IMR-90 (cell line): ENCODE measurements around the gene C16orf90. TPM values are rescaled to one million over a fixed set of nuclear protein-coding genes. Genes with fewer than 3 reads are reported as not detected.

Experiments used
- ATAC-seq: fragments of 200-7000 bp; cut with Tn5 transposase; 2 replicates; pipeline ENCODE4 v1.9.1; 2020; ENCODE audit warnings: low read depth, mild to moderate bottlenecking, moderate library complexity
- BruUV-seq: library from RNA; stranded (reverse); fragments of 400-500 nt; replicated peaks from 2 replicates; lab custom pipeline; 2021; lab: Mats Ljungman, UMichigan
- CTCF ChIA-PET: fragments of 300-600 bp; formaldehyde crosslinking; extraction: SDS; loops from one replicate; lab custom pipeline; 2021; ENCODE audit warnings: antibody characterized with exemption; lab: Yijun Ruan, JAX
- POLR2A ChIA-PET: fragments of 300-600 bp; sonication (Branson Sonifier 250); formaldehyde crosslinking; loops from one replicate; lab custom pipeline; 2022; ENCODE audit warnings: antibody characterized with exemption; ENCODE audit not compliant: unreplicated experiment; lab: Charles Lee
- DNase-seq: peaks from one replicate; pipeline ENCODE4 v3.0.0; 2013
- H2AFZ ChIP-seq: replicated peaks from 2 replicates; pipeline ENCODE3; 2013; ENCODE audit warnings: low read length, mild to moderate bottlenecking; ENCODE audit not compliant: poor library complexity
- H2AK5ac ChIP-seq: 2 replicates; pipeline ENCODE4 v1.6.1; 2013; ENCODE audit warnings: low read depth, low read length, inconsistent platforms
- H2AK9ac ChIP-seq: replicated peaks from 2 replicates; pipeline ENCODE3; 2013; ENCODE audit warnings: mild to moderate bottlenecking, low read depth, low read length, moderate library complexity; ENCODE audit not compliant: poor library complexity
- H2BK120ac ChIP-seq: 2 replicates; pipeline ENCODE4 v1.6.1; 2013; ENCODE audit warnings: low read depth, low read length, inconsistent platforms
- H2BK15ac ChIP-seq: 3 replicates; pipeline ENCODE4 v1.6.1; 2013; ENCODE audit warnings: low read depth, low read length, inconsistent platforms
- H2BK20ac ChIP-seq: 2 replicates; pipeline ENCODE4 v1.6.1; 2013; ENCODE audit warnings: low read depth, mild to moderate bottlenecking, inconsistent platforms, low read length, moderate library complexity
- H2BK5ac ChIP-seq: 2 replicates; pipeline ENCODE4 v1.6.1; 2013; ENCODE audit warnings: mild to moderate bottlenecking, low read depth, low read length, inconsistent platforms; ENCODE audit not compliant: poor library complexity, severe bottlenecking
- H3K14ac ChIP-seq: replicated peaks from 2 replicates; pipeline ENCODE4 v1.6.1; 2013; ENCODE audit warnings: low read depth, low read length, inconsistent platforms
- H3K18ac ChIP-seq: 2 replicates; pipeline ENCODE4 v1.6.1; 2013; ENCODE audit warnings: low read depth, low read length, control low read depth
- H3K23ac ChIP-seq: 2 replicates; pipeline ENCODE4 v1.6.1; 2013; ENCODE audit warnings: low read depth, low read length, inconsistent platforms
- H3K27ac ChIP-seq: 2 replicates; pipeline ENCODE4 v1.5.1; 2013; ENCODE audit warnings: mild to moderate bottlenecking, control low read depth, low read length; ENCODE audit not compliant: insufficient read depth
- H3K27me3 ChIP-seq: 2 replicates; pipeline ENCODE4 v1.6.1; 2013; ENCODE audit warnings: low read length; ENCODE audit not compliant: control insufficient read depth, insufficient read depth
- H3K36me3 ChIP-seq: 2 replicates; pipeline ENCODE4 v1.6.1; 2013; ENCODE audit warnings: low read length, mixed read lengths; ENCODE audit not compliant: control insufficient read depth, insufficient read depth
- H3K4ac ChIP-seq: 2 replicates; pipeline ENCODE4 v1.6.1; 2013; ENCODE audit warnings: low read depth, low read length, inconsistent platforms
- H3K4me1 ChIP-seq: 2 replicates; pipeline ENCODE4 v1.6.1; 2013; ENCODE audit warnings: low read length, mixed read lengths; ENCODE audit not compliant: control insufficient read depth, insufficient read depth
- H3K4me2 ChIP-seq: 2 replicates; pipeline ENCODE4 v1.6.1; 2013; ENCODE audit warnings: low read depth, mild to moderate bottlenecking, control low read depth, low read length, moderate library complexity
- H3K4me3 ChIP-seq: 2 replicates; pipeline ENCODE4 v1.5.1; 2013; ENCODE audit warnings: low read depth, mild to moderate bottlenecking, control low read depth, low read length, moderate library complexity; ENCODE audit not compliant: insufficient read depth
- H3K56ac ChIP-seq: 2 replicates; pipeline ENCODE4 v1.6.1; 2013; ENCODE audit warnings: low read length, inconsistent platforms; ENCODE audit not compliant: insufficient read depth; ENCODE audit errors: extremely low read depth
- H3K79me1 ChIP-seq, 2 experiments: 2 replicates each; pipeline ENCODE4 v1.6.1; 2013; ENCODE audit warnings: low read length in 2 of 2, inconsistent platforms in 1 of 2, low read depth in 1 of 2
- H3K9ac ChIP-seq: 2 replicates; pipeline ENCODE4 v1.6.1; 2013; ENCODE audit warnings: low read depth, low read length, control low read depth
- H3K9me1 ChIP-seq: 2 replicates; pipeline ENCODE4 v1.6.1; 2013; ENCODE audit warnings: low read length, inconsistent platforms; ENCODE audit not compliant: insufficient read depth
- H3K9me3 ChIP-seq: 2 replicates; pipeline ENCODE4 v1.6.1; 2013; ENCODE audit warnings: low read length; ENCODE audit not compliant: control insufficient read depth, insufficient read depth
- H4K20me1 ChIP-seq: 2 replicates; pipeline ENCODE4 v1.6.1; 2013; ENCODE audit warnings: low read length, inconsistent platforms; ENCODE audit not compliant: insufficient read depth
- H4K5ac ChIP-seq: 2 replicates; pipeline ENCODE4 v1.6.1; 2013; ENCODE audit warnings: mild to moderate bottlenecking, low read depth, low read length, control low read depth
- H4K8ac ChIP-seq, 2 experiments: 2 replicates each; pipeline ENCODE4 v1.6.1; 2013; ENCODE audit warnings: low read depth in 2 of 2, low read length in 2 of 2, control low read depth in 1 of 2, inconsistent platforms in 1 of 2
- H4K91ac ChIP-seq: 2 replicates; pipeline ENCODE4 v1.6.1; 2013; ENCODE audit warnings: low read depth, low read length, inconsistent platforms; ENCODE audit not compliant: insufficient read depth
- BHLHE40 ChIP-seq: fragments of 150-350 bp; IDR thresholded peaks from 2 replicates; pipeline ENCODE4 v1.6.1; 2016; ENCODE audit warnings: mild to moderate bottlenecking, low read depth, low read length
- CEBPB ChIP-seq: IDR thresholded peaks from 2 replicates; pipeline ENCODE4 v1.6.1; 2012; ENCODE audit warnings: low read depth, low read length, improper control_type of control experiment
- CHD1 ChIP-seq: IDR thresholded peaks from 2 replicates; pipeline ENCODE4 v1.6.1; 2012; ENCODE audit warnings: low read depth, low read length, improper control_type of control experiment
- CTCF ChIP-seq: conservative IDR thresholded peaks from 2 replicates; pipeline ENCODE4 v1.5.1; 2012; ENCODE audit warnings: mild to moderate bottlenecking, low read depth, low read length, improper control_type of control experiment
- ELK1 ChIP-seq: fragments of 150-350 bp; IDR thresholded peaks from 2 replicates; pipeline ENCODE4 v1.6.1; 2016; ENCODE audit warnings: low read depth, mild to moderate bottlenecking, low read length, moderate library complexity, borderline replicate concordance
- FOS ChIP-seq: fragments of 150-350 bp; IDR thresholded peaks from 2 replicates; pipeline ENCODE4 v1.6.1; 2016; ENCODE audit warnings: low read depth, low read length
- MAFK ChIP-seq: IDR thresholded peaks from 2 replicates; pipeline ENCODE4 v1.6.1; 2012; ENCODE audit warnings: low read depth, low read length, improper control_type of control experiment
- MAZ ChIP-seq: IDR thresholded peaks from 2 replicates; pipeline ENCODE4 v1.6.1; 2012; ENCODE audit warnings: low read depth, mild to moderate bottlenecking, low read length, improper control_type of control experiment, moderate library complexity, borderline replicate concordance
- MXI1 ChIP-seq: IDR thresholded peaks from 2 replicates; pipeline ENCODE4 v1.6.1; 2012; ENCODE audit warnings: low read depth, mild to moderate bottlenecking, low read length, moderate library complexity, borderline replicate concordance
- NFE2L2 ChIP-seq: fragments of 150-350 bp; IDR thresholded peaks from 2 replicates; pipeline ENCODE4 v1.6.1; 2016; ENCODE audit warnings: low read depth, mild to moderate bottlenecking, low read length
- POLR2A ChIP-seq: IDR thresholded peaks from 2 replicates; pipeline ENCODE4 v1.6.1; 2012; ENCODE audit warnings: mild to moderate bottlenecking, low read depth, low read length
- RAD21 ChIP-seq: IDR thresholded peaks from 2 replicates; pipeline ENCODE4 v1.6.1; 2012; ENCODE audit warnings: low read length, improper control_type of control experiment
- RCOR1 ChIP-seq: IDR thresholded peaks from 2 replicates; pipeline ENCODE4 v1.6.1; 2012; ENCODE audit warnings: mild to moderate bottlenecking, low read length, improper control_type of control experiment; ENCODE audit not compliant: insufficient replicate concordance
- RFX5 ChIP-seq: IDR thresholded peaks from 2 replicates; pipeline ENCODE4 v1.8.0; 2012; ENCODE audit warnings: low read depth, mild to moderate bottlenecking, low read length, moderate library complexity
- SMC3 ChIP-seq: fragments of 150-350 bp; IDR thresholded peaks from 2 replicates; pipeline ENCODE4 v1.6.1; 2016; ENCODE audit warnings: low read depth, mild to moderate bottlenecking, antibody characterized with exemption, low read length, moderate library complexity
- USF2 ChIP-seq: fragments of 150-350 bp; IDR thresholded peaks from 2 replicates; pipeline ENCODE4 v1.6.1; 2017; ENCODE audit warnings: mild to moderate bottlenecking, antibody characterized with exemption, low read length, low read depth
- WGBS, 2 experiments: methylation state at CpG; one replicate each; pipeline versions ENCODE4 v1.1.5 to v1.1.7; 2013; ENCODE audit warnings: missing lambda C conversion rate in 2 of 2; ENCODE audit not compliant: insufficient read length in 1 of 2; ENCODE audit errors: extremely low coverage in 2 of 2; 5-methylcytosine and 5-hydroxymethylcytosine counted together
- dilution Hi-C: fragments of 300-500 bp; cut with HindIII; formaldehyde crosslinking; loops from one replicate; pipeline ENCODE4 v1.14.3; 2018; ENCODE audit warnings: low sequenced_read_pairs; ENCODE audit not compliant: unreplicated experiment
- in situ Hi-C: fragments of 300-500 bp; cut with MboI; formaldehyde crosslinking; loops from 3 replicates; pipeline ENCODE4 v1.14.3; 2019; ENCODE audit warnings: low sequenced_read_pairs, inconsistent platforms, mixed read lengths
- intact Hi-C: fragments of 100-400 bp; cut with micrococcal nuclease; formaldehyde crosslinking; loops from 2 replicates; pipeline ENCODE4 v1.10.0; 2022
- polyA plus RNA-seq, 3 experiments: library from polyadenylated mRNA; depleted of rRNA; stranded (reverse); fragments of >200 nt; gene quantifications; 2 replicates each; pipeline ENCODE4 v1.2.3, GENCODE V29; 2012; ENCODE audit warnings: low replicate concordance in 1 of 3
- total RNA-seq: library from RNA; depleted of rRNA; stranded (reverse); fragments of >200 nt; gene quantifications from 2 replicates; pipeline ENCODE4 v1.2.3, GENCODE V29; 2012

C16orf90 gene
- total and polyA plus RNA-seq, 2 of the 4 experiments (the other 2 are of a cell fraction): not detected

GRCh38 chr16:3470723-3471122, 24.6 kb downstream of the C16orf90 start:
- H2AFZ ChIP-seq: no peak overlapping the region
- H2AK9ac ChIP-seq: no peak overlapping the region
- no peak overlapping the region for H4K5ac ChIP-seq
- H3K9me3 ChIP-seq: no peaks in the 10 kb centered on the region
- dilution Hi-C loops (no loop called here), intact Hi-C loops (no loop called here), in situ Hi-C loops (no loop called here)
- H2BK5ac ChIP-seq: no peak overlapping the region
- H2BK120ac ChIP-seq: no peak overlapping the region
- no TSS peak for BruUV-seq
- no peak overlapping the region for H2BK15ac ChIP-seq
- ChIA-PET POLR2A (no interaction called here), CTCF (no interaction called here)
- peaks cover 20% of the 10 kb centered on the region for H3K9me1 ChIP-seq
- no peak overlapping the region for H2AK5ac ChIP-seq
- 94% methylated on average over 6 of the region's 9 CpGs; no CpG with 5 or more reads in 1 of the 2 experiments for WGBS, 2 experiments
- peaks cover 98% of the 10 kb centered on the region for H4K20me1 ChIP-seq
- H3K18ac ChIP-seq: no peak overlapping the region
- H3K4ac ChIP-seq: no peak overlapping the region
- H4K8ac ChIP-seq: no peak overlapping the region
- H4K91ac ChIP-seq: no peak overlapping the region
- H3K56ac ChIP-seq: no peak overlapping the region
- TF ChIP-seq MXI1 (no peak), RCOR1 (no peak), RFX5 (no peak), CTCF (no peak), USF2 (no peak), MAZ (no peak), RAD21 (no peak), ELK1 (no peak), FOS (no peak), NFE2L2 (no peak), POLR2A (no peak), CHD1 (no peak), SMC3 (no peak), CEBPB (no peak), MAFK (no peak), BHLHE40 (no peak)
- H3K9ac ChIP-seq: no peak overlapping the region
- H2BK20ac ChIP-seq: no peak overlapping the region
- H3K4me3 ChIP-seq: no peak overlapping the region
- H3K36me3 ChIP-seq: peaks cover 13% of the 10 kb centered on the region
- H3K27ac ChIP-seq: no peak overlapping the region
- no peaks in the 10 kb centered on the region for H3K27me3 ChIP-seq
- H3K14ac ChIP-seq: no peak overlapping the region
- peaks cover 4% of the 10 kb centered on the region; the same call in 1 of the 2 replicates for H3K4me1 ChIP-seq
- H3K23ac ChIP-seq: no peak overlapping the region
- peaks cover 12 to 86% of the 10 kb centered on the region in 2 experiments for H3K79me1 ChIP-seq
- H3K4me2 ChIP-seq: no peak overlapping the region
- no peak for DNase-seq
- ATAC-seq: no peak
